K562 (cell line): ENCODE results near the gene MYO1A. TPM values are rescaled to one million over a fixed set of nuclear protein-coding genes. Genes with fewer than 3 reads are reported as not detected.

Source experiments
- ATAC-seq: fragments of 200-7000 bp; cut with Tn5 transposase; 3 replicates; pipeline ENCODE4 v1.9.1; 2020; ENCODE audit warnings: moderate library complexity
- BruUV-seq: library from RNA; stranded (reverse); fragments of 400-500 nt; replicated peaks from 2 replicates; lab custom pipeline; 2021; lab: Mats Ljungman, UMichigan
- CTCF ChIA-PET: fragments of 300-600 bp; formaldehyde crosslinking; extraction: SDS; loops from one replicate; lab custom pipeline; 2021; ENCODE audit warnings: low intra/inter-chr PET ratio; lab: Yijun Ruan, JAX
- POLR2A ChIA-PET: fragments of 300-600, 350-650 bp; sonication (Branson Sonifier 250); formaldehyde crosslinking; extraction: SDS; loops from one replicate; lab custom pipeline; 2021; ENCODE audit warnings: antibody characterized with exemption, inconsistent platforms; lab: Yijun Ruan, JAX
- DNase-seq, 4 experiments: peaks; one replicate each; pipeline versions ENCODE4 v3.0.0 to v3.0.0-alpha.2; 2011 to 2018; ENCODE audit warnings: low spot score in 3 of 4, mixed read lengths in 3 of 4; ENCODE audit errors: extremely low read depth in 1 of 4
- FAIRE-seq: peaks from 2 replicates; lab custom pipeline; 2011; peaks lifted over from hg19 to GRCh38; lab: Jason Lieb, UNC
- H2AFZ ChIP-seq: 2 replicates; pipeline ENCODE4 v1.6.0; 2011; ENCODE audit warnings: low read depth, low read length, control low read depth, inconsistent platforms
- H3K27ac ChIP-seq: fragments of 200-600 bp; 3 replicates; pipeline ENCODE4 v1.8.0; 2011; ENCODE audit warnings: low read depth, mild to moderate bottlenecking, control low read depth, inconsistent platforms, low read length, moderate library complexity, mixed read lengths; ENCODE audit errors: extremely low read depth
- H3K27me3 ChIP-seq, 2 experiments: fragments of 300-600 bp in 1 of 2; 2 replicates in 1 of 2; 3 replicates in 1 of 2; pipeline versions ENCODE4 v1.6.0 to v1.8.0; 2011; ENCODE audit warnings: inconsistent platforms in 2 of 2, low read length in 2 of 2, mild to moderate bottlenecking in 1 of 2, mixed read lengths in 1 of 2, moderate library complexity in 1 of 2; ENCODE audit not compliant: control insufficient read depth in 2 of 2, insufficient read depth in 2 of 2
- H3K36me3 ChIP-seq: fragments of 300-600 bp; 3 replicates; pipeline ENCODE4 v1.8.0; 2011; ENCODE audit warnings: mild to moderate bottlenecking, low read length, inconsistent platforms; ENCODE audit not compliant: control insufficient read depth, insufficient read depth
- H3K4me1 ChIP-seq, 2 experiments: fragments of 200-600 bp in 1 of 2; replicated peaks in 1 of 2; 2 replicates in 1 of 2; 3 replicates in 1 of 2; pipeline versions ENCODE4 v1.5.1 to v1.8.0; 2011; ENCODE audit warnings: inconsistent platforms in 2 of 2, low read length in 2 of 2, mild to moderate bottlenecking in 1 of 2, mixed read lengths in 1 of 2, moderate library complexity in 1 of 2; ENCODE audit not compliant: control insufficient read depth in 2 of 2, insufficient read depth in 2 of 2
- H3K4me2 ChIP-seq: 2 replicates; pipeline ENCODE4 v1.6.1; 2011; ENCODE audit warnings: low read length, control low read depth, inconsistent platforms, mixed read lengths; ENCODE audit not compliant: insufficient read depth
- H3K4me3 ChIP-seq: fragments of 200-600 bp; sonication (generic), shearing (Covaris generic); 2 replicates; pipeline ENCODE4 v1.5.1; 2016; ENCODE audit warnings: control low read depth, inconsistent platforms
- H3K79me2 ChIP-seq: fragments of 200-600 bp; 3 replicates; pipeline ENCODE4 v1.8.0; 2011; ENCODE audit warnings: low read length, inconsistent platforms; ENCODE audit not compliant: control insufficient read depth, insufficient read depth
- H3K9ac ChIP-seq, 2 experiments: 2 replicates each; pipeline versions ENCODE4 v1.6.0 to v1.6.1; 2011; ENCODE audit warnings: low read depth in 2 of 2, low read length in 2 of 2, control low read depth in 1 of 2, inconsistent platforms in 1 of 2, mild to moderate bottlenecking in 1 of 2, mixed read lengths in 1 of 2; ENCODE audit not compliant: insufficient read depth in 1 of 2
- H3K9me1 ChIP-seq: one replicate; pipeline ENCODE4 v1.6.0; 2011; ENCODE audit warnings: inconsistent platforms, mild to moderate bottlenecking, low read length, moderate library complexity; ENCODE audit not compliant: control insufficient read depth, insufficient read depth
- H3K9me3 ChIP-seq: replicated peaks from 2 replicates; pipeline ENCODE4 v1.5.1; 2011; ENCODE audit warnings: low read depth, low read length, inconsistent platforms; ENCODE audit not compliant: control insufficient read depth, insufficient read depth
- H4K20me1 ChIP-seq: replicated peaks from 2 replicates; pipeline ENCODE4 v1.6.1; 2011; ENCODE audit warnings: low read length, inconsistent platforms, mixed read lengths; ENCODE audit not compliant: control insufficient read depth, insufficient read depth
- EP400 ChIP-seq: fragments of 450-650 bp; IDR thresholded peaks from 2 replicates; pipeline ENCODE4 v1.6.1; 2017; ENCODE audit warnings: antibody characterized with exemption, mild to moderate bottlenecking, moderate library complexity
- GTF2E2 ChIP-seq: fragments of 200-800 bp; sonication (Bioruptor generic); IDR thresholded peaks from 2 replicates; pipeline ENCODE4 v1.6.1; 2016; ENCODE audit warnings: missing genetic modification characterization, missing compliant biosample characterization
- NFYB ChIP-seq: IDR thresholded peaks from 2 replicates; pipeline ENCODE4 v1.6.1; 2011; ENCODE audit warnings: mild to moderate bottlenecking, moderate library complexity; ENCODE audit not compliant: insufficient read length; ENCODE audit errors: extremely low read depth
- NR4A1 ChIP-seq, 2 experiments: fragments of 250-450 bp in 1 of 2; fragments of 450-650 bp in 1 of 2; sonication (Bioruptor Pico) in 1 of 2; IDR thresholded peaks; 2 replicates each; pipeline versions ENCODE4 v1.4.0 to v1.6.1; 2016 to 2020; ENCODE audit warnings: mild to moderate bottlenecking in 2 of 2, missing compliant biosample characterization in 1 of 2, missing genetic modification characterization in 1 of 2, moderate library complexity in 1 of 2
- TBL1XR1 ChIP-seq, 2 experiments: IDR thresholded peaks; 2 replicates each; pipeline ENCODE4 v1.6.1; 2012; ENCODE audit warnings: improper control_type of control experiment in 2 of 2, low read length in 2 of 2, mild to moderate bottlenecking in 1 of 2
- TEAD1 ChIP-seq, 2 experiments: fragments of 450-650 bp in 1 of 2; sonication (generic) in 1 of 2; formaldehyde crosslinking; IDR thresholded peaks; 2 replicates each; pipeline versions ENCODE4 v1.4.0 to v1.8.0; 2020 to 2022; ENCODE audit warnings: mild to moderate bottlenecking in 2 of 2, missing genetic modification reagents in 1 of 2
- WGBS: fragments of 100-300 bp; shearing (Covaris generic); methylation state at CpG from one replicate; pipeline ENCODE4 v1.1.6; 2016; ENCODE audit warnings: low coverage, mixed read lengths; ENCODE audit not compliant: insufficient coverage; ENCODE audit errors: missing lambda C conversion rate; 5-methylcytosine and 5-hydroxymethylcytosine counted together
- in situ Hi-C: fragments of 300-500 bp; cut with MboI; formaldehyde crosslinking; loops from 4 replicates; pipeline ENCODE4 v1.15.0; 2018; ENCODE audit warnings: inconsistent platforms, mixed read lengths
- intact Hi-C: fragments of 100-400 bp; cut with micrococcal nuclease; formaldehyde crosslinking; loops from 2 replicates; pipeline ENCODE4 v1.14.2; 2022
- polyA plus RNA-seq, 8 experiments: library from polyadenylated mRNA; depleted of rRNA in 4 of 8; stranded (reverse) in 5 of 8; unstranded in 3 of 8; fragments of >200 nt; fragmentation: Nextera tagmentation in 2 of 8; fragmentation: Illumina TruSeq in 1 of 8; extraction: Ambion mirVana in 2 of 8; extraction: Trizol in 1 of 8; gene quantifications; 2 replicates each; pipeline versions ENCODE4 v1.2.1 to v1.2.3, GENCODE V29; 2011 to 2014; ENCODE audit warnings: inconsistent platforms in 1 of 8, missing spikeins in 1 of 8
- total RNA-seq, 7 experiments: library from RNA; depleted of rRNA in 6 of 7; stranded (reverse); fragments of >200 nt in 6 of 7; fragmentation: Illumina TruSeq in 2 of 7; extraction: Trizol in 2 of 7; gene quantifications; 2 replicates each; pipeline versions ENCODE4 v1.2.1 to v1.2.3, GENCODE V29; 2011 to 2021; ENCODE audit warnings: low replicate concordance in 1 of 7
- TF ChIP-seq, protein P1 (sequence below): fragments of 250-450 bp; sonication (Bioruptor Pico); IDR thresholded peaks from 2 replicates; pipeline ENCODE4 v1.4.0; 2020; ENCODE audit warnings: borderline replicate concordance

Gene MYO1A
- total and polyA plus RNA-seq, 9 of the 15 experiments (the other 6 are each of a cell fraction or from before 2014, with no cell fraction given), result 0.03 to 0.29 (median 0.14) TPM; not detected in 2

GRCh38 chr12:57046086-57046791, 3.7 kb downstream of the MYO1A start (continued):
- no peak for TF ChIP-seq NR4A1 (CRISPR knock-in tag; IDR thresholded peaks at IDR 0.05)
- TF ChIP-seq NR4A1 (tag; IDR thresholded peaks at IDR 0.05), result no peak
- TF ChIP-seq, all 486 proteins: peak for 0

- TF ChIP-seq TBL1XR1 (IDR thresholded peaks at IDR 0.05; ENCODE audit: low read length in 2 of 2) (no peak), NFYB (no peak), GTF2E2 (no peak), EP400 (no peak), TEAD1 (CRISPR knock-in tag; IDR thresholded peaks at IDR 0.05) (no peak)
- TF ChIP-seq, protein P1, sequence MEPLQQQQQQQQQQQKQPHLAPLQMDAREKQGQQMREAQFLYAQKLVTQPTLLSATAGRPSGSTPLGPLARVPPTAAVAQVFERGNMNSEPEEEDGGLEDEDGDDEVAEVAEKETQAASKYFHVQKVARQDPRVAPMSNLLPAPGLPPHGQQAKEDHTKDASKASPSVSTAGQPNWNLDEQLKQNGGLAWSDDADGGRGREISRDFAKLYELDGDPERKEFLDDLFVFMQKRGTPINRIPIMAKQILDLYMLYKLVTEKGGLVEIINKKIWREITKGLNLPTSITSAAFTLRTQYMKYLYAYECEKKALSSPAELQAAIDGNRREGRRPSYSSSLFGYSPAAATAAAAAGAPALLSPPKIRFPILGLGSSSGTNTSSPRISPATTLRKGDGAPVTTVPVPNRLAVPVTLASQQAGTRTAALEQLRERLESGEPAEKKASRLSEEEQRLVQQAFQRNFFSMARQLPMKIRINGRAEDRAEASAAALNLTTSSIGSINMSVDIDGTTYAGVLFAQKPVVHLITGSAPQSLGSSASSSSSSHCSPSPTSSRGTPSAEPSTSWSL, result no peak
- intact Hi-C loops, result no loop called here
- in situ Hi-C loops, result no loop called here
- POLR2A ChIA-PET, result interaction anchor here (1.0 kb wide), 1 partner anchor 408 kb away, joined by 5 read pairs; no protein-coding TSS in a partner anchor
- no peak for FAIRE-seq
- H3K4me1 ChIP-seq, result peaks cover 1 to 2% of the 10 kb centered on the region in 2 experiments; a peak in 2 of 5 replicates
- no TSS peak for BruUV-seq
- H3K36me3 ChIP-seq, result no peaks in the 10 kb centered on the region
- H3K9me3 ChIP-seq, result no peaks in the 10 kb centered on the region
- no peak overlapping the region for H3K4me3 ChIP-seq
- H2AFZ ChIP-seq, result no peak overlapping the region
- peaks cover 13 to 15% of the 10 kb centered on the region in 2 experiments; a peak in 4 of 5 replicates for H3K27me3 ChIP-seq
- WGBS, result 2% methylated on average over 3 of the region's 3 CpGs
- H3K4me2 ChIP-seq, result no peak overlapping the region
- no peak for ATAC-seq
- DNase-seq, result no peak
- CTCF ChIA-PET, result no interaction called here
- H3K9me1 ChIP-seq, result no peaks in the 10 kb centered on the region
- no peaks in the 10 kb centered on the region; the same call in 1 of the 2 replicates for H4K20me1 ChIP-seq
- H3K79me2 ChIP-seq, result no peaks in the 10 kb centered on the region
- no peak overlapping the region for H3K9ac ChIP-seq
- no peak overlapping the region for H3K27ac ChIP-seq
These were observed 5.0 kb downstream of the MYO1A start for GRCh38 chr12:57044889-57045288.
